Lower leg skin (tissue), 4 donors: ENCODE results near the gene WT1. TPM values are rescaled to one million over a fixed set of nuclear protein-coding genes. Genes with fewer than 3 reads are reported as not detected.

Experiments used
- DNase-seq, 2 donors: peaks; one replicate each; pipeline ENCODE4 v3.0.0-alpha.2; 2019; ENCODE audit warnings: low spot score in 2 of 2
- H3K4me3 ChIP-seq: fragments of 200-600 bp; sonication (generic); 2 replicates; pipeline ENCODE4 v1.5.1; 2017; ENCODE audit warnings: mild to moderate bottlenecking, low read depth; ENCODE audit not compliant: poor library complexity, severe bottlenecking
- CTCF ChIP-seq, 3 donors: fragments of 450-650 bp; IDR thresholded peaks; one replicate each; pipeline ENCODE4 v1.5.1; 2016; ENCODE audit warnings: antibody characterized with exemption in 3 of 3, mild to moderate bottlenecking in 3 of 3, moderate library complexity in 2 of 3
- POLR2A ChIP-seq, 2 donors: fragments of 450-650 bp; IDR thresholded peaks; one replicate each; pipeline ENCODE4 v1.6.1; 2016 to 2017; ENCODE audit warnings: antibody characterized with exemption in 2 of 2, mild to moderate bottlenecking in 1 of 2, moderate library complexity in 1 of 2
- WGBS, 2 donors: methylation state at CpG; one replicate each; pipeline ENCODE4 v1.1.5; 2018; 5-methylcytosine and 5-hydroxymethylcytosine counted together
- intact Hi-C: fragments of 100-400 bp; cut with DNase I; formaldehyde crosslinking; loops from one replicate; pipeline ENCODE4 v1.15.0; 2023; ENCODE audit warnings: low total_unique reads
- total RNA-seq, 4 donors: library from RNA; depleted of rRNA; stranded (reverse); fragments of >200 nt; gene quantifications; one replicate each; pipeline ENCODE4 v1.1.0, GENCODE V29; 2016

Gene WT1
- total RNA-seq, 4 donors from 2014 or later: not detected

- intact Hi-C loops: no loop called here
- H3K4me3 ChIP-seq: no peak overlapping the region
- no peak for DNase-seq
- 68 to 83% methylated on average over 1 of the region's 1 CpG for WGBS, 2 donors
- TF ChIP-seq CTCF (IDR thresholded peaks at IDR 0.05) (no peak), POLR2A (IDR thresholded peaks at IDR 0.05) (no peak)
Observed at GRCh38 chr11:32469791-32470190, 34.5 kb upstream of the WT1 start.

DNA sequence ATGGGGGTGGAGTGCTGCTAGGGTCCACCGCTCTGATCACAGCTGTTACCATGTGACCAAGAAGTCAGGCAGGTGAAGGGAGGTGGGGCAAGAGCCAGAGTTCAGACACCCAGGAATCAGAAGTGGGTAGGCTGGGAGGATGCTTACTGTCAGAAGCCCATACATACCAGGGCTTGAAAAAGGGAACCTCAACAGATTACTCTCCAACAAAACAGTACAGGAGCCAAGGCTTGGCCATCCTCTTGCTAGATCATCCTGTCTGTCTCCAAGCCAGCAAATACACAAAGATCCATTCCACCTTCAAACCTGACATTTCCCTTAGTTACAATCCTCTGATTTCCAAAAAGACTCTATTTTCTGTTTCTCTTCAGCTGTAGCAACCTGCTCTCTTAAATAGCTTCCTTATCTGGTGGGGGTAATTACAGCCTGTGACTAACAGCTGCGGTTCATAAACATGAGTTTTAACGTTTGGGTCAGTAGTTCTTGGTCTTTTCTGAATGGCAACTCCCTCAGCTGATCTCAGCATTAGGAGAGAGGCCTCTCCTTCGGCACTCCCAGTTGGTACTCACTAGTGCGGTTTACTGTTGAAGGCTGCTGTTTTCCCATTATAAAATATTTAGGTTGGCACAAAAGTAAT is 31.1 kb upstream of the WT1 start:
- no peak for TF ChIP-seq POLR2A (IDR thresholded peaks at IDR 0.05)
- TF ChIP-seq CTCF (IDR thresholded peaks at IDR 0.05): no peak
- 66 to 68% methylated on average over 5 of the region's 5 CpGs for WGBS, 2 donors
- DNase-seq: no peak
- no peak overlapping the region for H3K4me3 ChIP-seq
- intact Hi-C loops: no loop called here

DNA sequence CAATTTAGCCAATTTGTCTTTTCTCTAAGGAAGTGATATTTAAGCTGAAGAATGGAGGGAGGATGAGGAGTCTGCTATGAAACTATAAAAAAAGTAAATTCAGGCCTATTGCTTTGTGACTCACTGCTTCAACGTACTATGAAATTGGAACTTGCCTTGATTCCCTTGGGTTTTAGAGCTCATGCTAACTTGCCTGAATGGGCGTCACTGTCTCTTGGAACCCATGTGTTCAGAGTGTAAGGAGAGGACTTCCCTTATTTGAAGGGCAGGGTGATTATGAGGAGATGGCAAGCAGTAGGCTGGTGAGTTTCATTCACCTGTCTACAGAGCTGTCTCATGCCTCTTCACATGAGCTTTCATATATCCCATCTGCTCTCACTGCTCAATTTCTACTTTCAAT is 28.7 kb upstream of the WT1 start:
- TF ChIP-seq CTCF (IDR thresholded peaks at IDR 0.05) (no peak), POLR2A (IDR thresholded peaks at IDR 0.05) (no peak)
- H3K4me3 ChIP-seq: no peak overlapping the region
- intact Hi-C loops: no loop called here
- no peak for DNase-seq
- 81 to 88% methylated on average over 2 of the region's 2 CpGs for WGBS, 2 donors

GRCh38 chr11:32462011-32462690 is 26.8 kb upstream of the WT1 start:
- H3K4me3 ChIP-seq: no peak overlapping the region
- WGBS, 2 donors: 63 to 65% methylated on average over 9 of the region's 9 CpGs
- intact Hi-C loops: no loop called here
- TF ChIP-seq CTCF (IDR thresholded peaks at IDR 0.05) (no peak), POLR2A (IDR thresholded peaks at IDR 0.05) (no peak)
- DNase-seq: no peak

DNA sequence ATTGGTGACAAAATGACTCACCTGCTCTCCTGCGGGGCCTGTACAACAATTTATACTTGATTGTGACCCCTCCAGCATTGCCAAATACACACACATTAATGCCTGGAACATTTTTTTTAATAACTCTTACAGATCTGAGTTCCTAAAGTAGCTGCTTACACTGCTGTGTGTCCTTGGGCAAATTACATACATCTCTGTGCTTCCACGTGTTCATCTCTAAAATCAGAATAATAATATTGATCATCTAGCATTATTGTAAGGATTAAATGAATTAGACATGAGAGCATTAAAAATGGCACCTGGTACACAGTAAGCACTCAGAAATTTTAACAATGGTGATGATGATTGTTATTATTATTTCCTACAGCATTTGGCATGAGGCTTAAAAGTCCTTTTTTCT is 21.5 kb upstream of the WT1 start:
- intact Hi-C loops: no loop called here
- 88 to 90% methylated on average over 2 of the region's 2 CpGs for WGBS, 2 donors
- TF ChIP-seq CTCF (IDR thresholded peaks at IDR 0.05) (no peak), POLR2A (IDR thresholded peaks at IDR 0.05) (no peak)
- no peak overlapping the region for H3K4me3 ChIP-seq
- DNase-seq: no peak
